Lung (tissue), 10 donors: ENCODE results near the gene HSPA6. TPM values are rescaled to one million over a fixed set of nuclear protein-coding genes. Genes with fewer than 3 reads are reported as not detected.
A peak's percentile ranks its signal among the peaks of the same experiment; 100 is the strongest.
"Not testable (repeated sequence)": the region's sequence is repeated elsewhere in the genome, so short reads cannot be mapped to it uniquely, and the experiment has no call there.

Experiments used
- ATAC-seq: fragments of 200-7000 bp; cut with Tn5 transposase; one replicate; pipeline ENCODE4 v1.9.1; 2020; ENCODE audit warnings: moderate number of reproducible peaks; ENCODE audit not compliant: insufficient read depth, low FRiP score
- DNase-seq, 3 donors: peaks; one replicate each; pipeline ENCODE4 v3.0.0-alpha.2; 2013 to 2017
- H3K27ac ChIP-seq, 2 donors: one replicate each; pipeline ENCODE4 v1.5.1; 2013; ENCODE audit warnings: mild to moderate bottlenecking in 2 of 2, moderate library complexity in 2 of 2, control low read depth in 1 of 2, inconsistent platforms in 1 of 2, low read depth in 1 of 2, low read length in 1 of 2
- H3K27me3 ChIP-seq, 3 donors: one replicate each; pipeline ENCODE4 v1.5.1; 2013; ENCODE audit warnings: low read length in 2 of 3; ENCODE audit not compliant: control insufficient read depth in 3 of 3, insufficient read depth in 3 of 3
- H3K36me3 ChIP-seq, 4 donors: one replicate each; pipeline ENCODE4 v1.5.1; 2013; ENCODE audit warnings: low read length in 4 of 4, mild to moderate bottlenecking in 1 of 4, moderate library complexity in 1 of 4; ENCODE audit not compliant: control insufficient read depth in 4 of 4, insufficient read depth in 4 of 4
- H3K4me1 ChIP-seq, 5 donors: one replicate each; pipeline ENCODE4 v1.5.1; 2013; ENCODE audit warnings: low read length in 5 of 5, mild to moderate bottlenecking in 2 of 5, moderate library complexity in 1 of 5; ENCODE audit not compliant: control insufficient read depth in 5 of 5, insufficient read depth in 5 of 5
- H3K4me3 ChIP-seq: one replicate; pipeline ENCODE4 v1.5.1; 2013; ENCODE audit warnings: mild to moderate bottlenecking, control low read depth, moderate library complexity
- H3K9ac ChIP-seq, 2 donors: one replicate each; pipeline ENCODE4 v1.5.1; 2013; ENCODE audit warnings: low read length in 2 of 2, control low read depth in 1 of 2; ENCODE audit not compliant: insufficient read depth in 1 of 2
- H3K9me3 ChIP-seq, 4 donors: one replicate each; pipeline ENCODE4 v1.5.1; 2013; ENCODE audit warnings: low read length in 3 of 4, mild to moderate bottlenecking in 1 of 4, moderate library complexity in 1 of 4; ENCODE audit not compliant: control insufficient read depth in 4 of 4, insufficient read depth in 3 of 4
- WGBS, 2 donors: extraction: QIAGEN DNeasy Blood & Tissue Kit; methylation state at CpG; one replicate each; pipeline ENCODE4 v1.1.7; 2013; 5-methylcytosine and 5-hydroxymethylcytosine counted together
- polyA plus RNA-seq, 2 donors: library from polyadenylated mRNA; stranded (reverse); fragments of 200-250 nt; gene quantifications; one replicate each; pipeline ENCODE4 v1.2.1, GENCODE V29; 2013
- total RNA-seq, 2 donors: library from RNA; depleted of rRNA in 1 of 2; stranded (reverse); fragments of >200 nt in 1 of 2; gene quantifications; one replicate each; pipeline ENCODE4 v1.2.1, GENCODE V29; 2014 to 2021
- donor health status: Bipolar disorder and iron deficiency.
- donor health status: healthy.
- donor health status: DM: yes; HTN: yes; CAD: no.

Gene HSPA6
- total and polyA plus RNA-seq, 4 donors: 11.7 to 42.5 (median 25.2) TPM

- H3K27me3 ChIP-seq, H3K27ac ChIP-seq, H3K4me1 ChIP-seq, H3K9ac ChIP-seq, H3K4me3 ChIP-seq, H3K9me3 ChIP-seq, H3K36me3 ChIP-seq, ATAC-seq, DNase-seq: not testable (repeated sequence)
- 84 to 89% methylated on average over 20 of the region's 20 CpGs for WGBS, 2 donors
These were observed 1.1 kb upstream of the HSPA6 start for GRCh38 chr1:161523041-161523816.

- WGBS, 2 donors: 4 to 8% methylated on average over 22 to 43 of the region's 55 CpGs
- H3K9me3 ChIP-seq, H3K27me3 ChIP-seq, H3K4me1 ChIP-seq, DNase-seq, H3K9ac ChIP-seq, H3K27ac ChIP-seq, H3K36me3 ChIP-seq: not testable (repeated sequence)
- peak overlapping the region; percentile 5 for H3K4me3 ChIP-seq
- ATAC-seq: peak; percentile 35
These were observed 477 bp downstream of the HSPA6 start for GRCh38 chr1:161524742-161525291.

GRCh38 chr1:161525321-161525720 is 981 bp downstream of the HSPA6 start:
- 18 to 36% methylated on average over 13 to 21 of the region's 23 CpGs for WGBS, 2 donors
- not testable (repeated sequence) for H3K36me3 ChIP-seq, H3K9ac ChIP-seq, H3K27ac ChIP-seq, H3K27me3 ChIP-seq, H3K4me3 ChIP-seq, H3K9me3 ChIP-seq, H3K4me1 ChIP-seq, DNase-seq, ATAC-seq

- H3K9me3 ChIP-seq, H3K4me1 ChIP-seq, H3K9ac ChIP-seq, H3K27me3 ChIP-seq, DNase-seq, H3K4me3 ChIP-seq, H3K36me3 ChIP-seq, H3K27ac ChIP-seq, ATAC-seq: not testable (repeated sequence)
- WGBS, 2 donors: 82 to 87% methylated on average over 7 of the region's 7 CpGs
These were observed 1.6 kb downstream of the HSPA6 start for GRCh38 chr1:161525918-161526317.

GRCh38 chr1:161528550-161528949 is 4.2 kb downstream of the HSPA6 start:
- H3K4me3 ChIP-seq, H3K9ac ChIP-seq, ATAC-seq: not testable (repeated sequence)

GRCh38 chr1:161529463-161530104 is 5.2 kb downstream of the HSPA6 start:
- H3K9ac ChIP-seq, H3K27ac ChIP-seq, ATAC-seq, H3K4me3 ChIP-seq, H3K27me3 ChIP-seq, H3K36me3 ChIP-seq, H3K9me3 ChIP-seq: not testable (repeated sequence)
- DNase-seq: peak in 1 of 3 donors; percentile 52
- H3K4me1 ChIP-seq: peaks cover 0 to 19% (median 2%) of the 10 kb centered on the region in 5 donors
- WGBS, 2 donors: 22 to 28% methylated on average over 19 of the region's 19 CpGs

More at GRCh38 chr1:161528550-161528949, 4.2 kb downstream of the HSPA6 start:
- 6 to 23% methylated on average over 3 of the region's 3 CpGs for WGBS, 2 donors
- H3K4me1 ChIP-seq: peaks cover 0 to 19% (median 4%) of the 10 kb centered on the region in 5 donors
- H3K36me3 ChIP-seq, H3K9me3 ChIP-seq, H3K27ac ChIP-seq, DNase-seq, H3K27me3 ChIP-seq: not testable (repeated sequence)

GRCh38 chr1:161530158-161530557 is 5.8 kb downstream of the HSPA6 start:
- H3K36me3 ChIP-seq, H3K9me3 ChIP-seq, H3K27me3 ChIP-seq, H3K9ac ChIP-seq: not testable (repeated sequence)
- ATAC-seq: peak; percentile 75
- DNase-seq: peak; percentile 76 to 90 (median 83)
- Histone ChIP-seq H3K4me3 (peak overlapping the region; percentile 47), H3K4me1 (peaks cover 0 to 19% (median 0%) of the 10 kb centered on the region in 5 donors), H3K27ac (peak overlapping the region in 1 of 2 donors; percentile 56)
- WGBS, 2 donors: 1% methylated on average over 13 of the region's 13 CpGs
